ENCODE measurements around the gene SLC35A4. TPM values are rescaled to one million over a fixed set of nuclear protein-coding genes. Genes with fewer than 3 reads are reported as not detected.
A peak's percentile ranks its signal among the peaks of the same experiment; 100 is the strongest.

The SLC35A4 gene, protein sequence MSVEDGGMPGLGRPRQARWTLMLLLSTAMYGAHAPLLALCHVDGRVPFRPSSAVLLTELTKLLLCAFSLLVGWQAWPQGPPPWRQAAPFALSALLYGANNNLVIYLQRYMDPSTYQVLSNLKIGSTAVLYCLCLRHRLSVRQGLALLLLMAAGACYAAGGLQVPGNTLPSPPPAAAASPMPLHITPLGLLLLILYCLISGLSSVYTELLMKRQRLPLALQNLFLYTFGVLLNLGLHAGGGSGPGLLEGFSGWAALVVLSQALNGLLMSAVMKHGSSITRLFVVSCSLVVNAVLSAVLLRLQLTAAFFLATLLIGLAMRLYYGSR
- total RNA-seq (2014; rRNA removed; shearing (Covaris generic)), result 11.8 and 19.6 TPM in 2 replicates
- 45.2 and 49.5 TPM in 2 replicates for polyA plus RNA-seq (2016; fragmentation: Nextera tagmentation; extraction: Ambion mirVana)

DNA sequence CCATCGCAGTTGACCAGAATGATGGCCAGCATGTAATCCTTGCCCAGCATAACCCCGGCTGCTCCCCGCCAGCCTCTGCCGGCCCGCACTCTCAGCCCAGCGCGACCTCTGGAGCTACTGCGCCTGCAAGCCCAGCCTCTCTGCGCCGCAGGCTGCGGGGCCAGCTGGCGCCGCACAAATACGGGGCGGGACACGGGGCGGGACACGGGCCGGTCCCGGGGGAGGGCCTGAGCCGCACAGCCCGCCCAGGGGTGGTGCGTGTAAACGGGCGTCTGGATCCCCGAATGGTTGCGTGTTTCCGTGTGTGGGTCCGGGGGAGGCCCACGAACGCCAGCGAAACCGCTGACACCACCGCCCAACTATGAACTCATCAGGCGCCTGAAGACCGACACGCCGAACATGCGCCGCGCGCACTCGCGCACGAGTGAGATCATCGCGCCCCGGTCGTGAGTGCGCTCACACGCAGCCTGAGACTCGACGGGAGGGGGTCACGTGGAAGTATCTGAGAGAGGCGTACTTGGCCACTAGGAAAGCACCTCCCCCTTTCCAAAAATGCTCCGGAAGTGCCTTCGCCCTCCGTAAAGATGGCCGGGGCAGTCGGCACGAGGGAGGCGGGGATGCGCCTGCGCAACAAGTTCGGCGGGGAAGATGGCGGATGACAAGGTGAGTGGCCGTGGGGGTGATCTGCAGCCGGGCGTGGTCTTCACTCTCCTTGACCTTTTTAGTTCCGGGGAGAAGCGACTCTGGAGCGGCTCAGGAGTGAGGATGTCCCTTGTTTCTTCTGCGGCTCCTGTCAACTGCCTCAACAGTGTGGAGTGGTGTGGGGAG is at the start of gene SLC35A4, which contains the start of gene APBB3:
Gene SLC35A4 (plus strand): TSS at position 633 of the 828 bp plus-strand sequence. CDS start 2,342 bp downstream, outside the sequence.
Gene APBB3 (minus strand): TSS at position 403 of the 828 bp plus-strand sequence. CDS start 353 bp downstream, at position 50.
- Histone ChIP-seq H3K9me2 (ENCODE audit: insufficient read depth) (no peaks in the 10 kb centered on the region), H2AFZ (peak within 1 kb of the TSS; percentile 81), H3K79me2 (ENCODE audit: insufficient read depth) (peaks cover 56% of the 10 kb centered on the region), H3K9ac (peak within 1 kb of the TSS; percentile 85), H3K4me2 (ENCODE audit: unreplicated experiment) (peak within 1 kb of the TSS; percentile 98), H3K4me1 (ENCODE audit: insufficient read depth) (peaks cover 18% of the 10 kb centered on the region), H3F3A (ENCODE audit: insufficient read depth) (0 out of 2 replicates have a peak, but pooled peaks cover 13% of the 10 kb centered on the region), H4K20me1 (ENCODE audit: insufficient read depth) (no peaks in the 10 kb centered on the region), H3K4me3 (peak within 1 kb of the TSS; percentile 90), H3K9me3 (ENCODE audit: low read depth) (no peaks in the 10 kb centered on the region), H3K36me3 (ENCODE audit: low read depth) (peaks cover 8% of the 10 kb centered on the region; the same call in 1 of the 2 replicates), H3K27ac (peak within 1 kb of the TSS; percentile 81), H3K27me3 (replicated peaks; ENCODE audit: insufficient read depth) (no peaks in the 10 kb centered on the region)
- 0 to 1% methylated on average over 60 to 68 of the region's 74 CpGs for WGBS, 2 experiments (ENCODE audit: low coverage in 1 of 2, low lambda C conversion rate in 2 of 2, missing lambda C conversion rate in 2 of 2)
- TF ChIP-seq EZH2phosphoT487 (IDR thresholded peaks at IDR 0.05; ENCODE audit: insufficient read depth, low read depth) (no peak), EZH2 (IDR thresholded peaks at IDR 0.05; ENCODE audit: insufficient read depth, poor library complexity, severe bottlenecking) (no peak)
- DNase-seq, result peak; percentile 100
- in situ Hi-C loops (cut with MboI), result no loop called here

DNA sequence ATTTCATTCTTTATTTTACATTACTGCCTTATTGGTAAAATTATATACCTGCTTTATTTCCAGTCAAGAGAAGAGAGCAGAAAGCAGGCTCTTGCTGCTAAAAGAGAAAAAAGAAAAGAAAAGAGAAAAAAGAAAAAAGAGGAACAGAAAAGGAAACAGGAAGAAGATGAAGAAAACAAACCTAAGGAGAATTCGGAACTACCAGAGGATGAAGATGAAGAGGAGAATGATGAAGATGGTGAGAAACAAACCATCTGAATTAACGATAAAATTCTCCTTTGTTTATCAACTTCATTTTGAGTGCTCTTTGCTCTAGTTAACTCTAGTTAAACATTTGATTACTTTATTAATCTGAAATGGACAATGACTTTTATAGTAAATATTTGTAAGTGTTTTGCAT is 40.6 kb upstream of the SLC35A4 start:
- TF ChIP-seq EZH2phosphoT487 (IDR thresholded peaks at IDR 0.05; ENCODE audit: insufficient read depth, low read depth), result no peak
- TF ChIP-seq EZH2 (IDR thresholded peaks at IDR 0.05; ENCODE audit: insufficient read depth, poor library complexity, severe bottlenecking), result no peak
- Histone ChIP-seq H3K79me2 (ENCODE audit: insufficient read depth) (no peaks in the 10 kb centered on the region), H3K36me3 (ENCODE audit: low read depth) (peaks cover 33% of the 10 kb centered on the region), H3K27me3 (replicated peaks; ENCODE audit: insufficient read depth) (no peaks in the 10 kb centered on the region), H3F3A (ENCODE audit: insufficient read depth) (0 out of 2 replicates have a peak, but pooled peaks cover 3% of the 10 kb centered on the region), H3K4me3 (no peak overlapping the region), H3K4me2 (ENCODE audit: unreplicated experiment) (no peak overlapping the region), H4K20me1 (ENCODE audit: insufficient read depth) (no peaks in the 10 kb centered on the region), H3K27ac (no peak overlapping the region), H2AFZ (no peak overlapping the region), H3K9ac (no peak overlapping the region), H3K9me3 (ENCODE audit: low read depth) (no peaks in the 10 kb centered on the region), H3K4me1 (ENCODE audit: insufficient read depth) (no peaks in the 10 kb centered on the region), H3K9me2 (ENCODE audit: insufficient read depth) (no peaks in the 10 kb centered on the region)
- no peak for DNase-seq
- 97 to 98% methylated on average over 2 of the region's 2 CpGs for WGBS, 2 experiments (ENCODE audit: low coverage in 1 of 2, low lambda C conversion rate in 2 of 2, missing lambda C conversion rate in 2 of 2)
- in situ Hi-C loops (cut with MboI), result no loop called here

DNA sequence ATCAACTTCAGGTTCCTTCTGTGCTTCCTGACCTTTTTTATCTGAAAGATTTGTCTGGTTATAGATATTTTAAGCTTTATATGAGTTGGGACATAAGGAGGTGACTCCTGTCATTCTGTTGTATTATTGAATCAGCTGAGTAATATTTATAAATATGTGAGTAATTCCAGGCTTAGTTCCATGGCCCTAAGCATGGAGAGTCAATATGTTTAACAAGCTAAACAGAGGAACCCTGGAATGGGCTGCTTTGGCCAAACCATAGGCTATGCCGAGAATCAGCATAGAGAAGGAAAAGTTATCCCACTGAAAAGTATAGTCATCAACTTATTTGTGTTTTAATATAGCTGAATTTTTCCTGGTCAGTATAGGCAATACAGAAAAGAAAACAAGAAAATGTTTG is 24.4 kb upstream of the SLC35A4 start:
- H3K36me3 ChIP-seq (ENCODE audit: low read depth), result peaks cover 60% of the 10 kb centered on the region

DNA sequence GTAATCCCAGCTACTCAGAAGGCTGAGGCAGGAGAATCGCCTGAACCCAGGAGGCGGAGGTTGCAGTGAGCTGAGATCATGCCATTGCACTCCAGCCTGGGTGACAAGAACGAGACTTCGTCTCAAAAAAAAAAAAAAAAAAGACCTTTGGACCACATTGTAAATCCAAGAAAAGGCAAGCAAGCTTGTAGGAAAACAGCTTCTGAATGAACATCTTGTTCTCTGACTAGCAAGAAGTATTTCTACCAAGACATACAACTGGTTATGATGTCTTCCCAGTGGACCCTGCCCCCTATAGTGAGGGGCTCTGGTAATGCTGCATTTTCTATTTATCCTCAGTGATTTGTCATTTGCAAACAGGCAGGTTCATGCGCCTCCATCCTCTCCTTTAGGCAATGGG is 21.7 kb upstream of the SLC35A4 start:
- H3K27ac ChIP-seq, result no peak overlapping the region
- H2AFZ ChIP-seq, result no peak overlapping the region
- DNase-seq, result no peak
- H3K9me2 ChIP-seq (ENCODE audit: insufficient read depth), result no peaks in the 10 kb centered on the region
- 92 to 93% methylated on average over 5 of the region's 5 CpGs for WGBS, 2 experiments (ENCODE audit: low coverage in 1 of 2, low lambda C conversion rate in 2 of 2, missing lambda C conversion rate in 2 of 2)
- H3K27me3 ChIP-seq (replicated peaks; ENCODE audit: insufficient read depth), result no peaks in the 10 kb centered on the region
- peaks cover 26% of the 10 kb centered on the region for H3F3A ChIP-seq (ENCODE audit: insufficient read depth)
- no peaks in the 10 kb centered on the region for H3K79me2 ChIP-seq (ENCODE audit: insufficient read depth)
- no peak overlapping the region for H3K9ac ChIP-seq
- TF ChIP-seq EZH2 (IDR thresholded peaks at IDR 0.05; ENCODE audit: insufficient read depth, poor library complexity, severe bottlenecking) (no peak), EZH2phosphoT487 (IDR thresholded peaks at IDR 0.05; ENCODE audit: insufficient read depth, low read depth) (no peak)
- peaks cover 8% of the 10 kb centered on the region for H3K4me1 ChIP-seq (ENCODE audit: insufficient read depth)
- H3K4me2 ChIP-seq (ENCODE audit: unreplicated experiment), result no peak overlapping the region
- peaks cover 39% of the 10 kb centered on the region for H3K36me3 ChIP-seq (ENCODE audit: low read depth)
- H3K9me3 ChIP-seq (ENCODE audit: low read depth), result no peaks in the 10 kb centered on the region
- no peak overlapping the region for H3K4me3 ChIP-seq
- in situ Hi-C loops (cut with MboI), result no loop called here
- H4K20me1 ChIP-seq (ENCODE audit: insufficient read depth), result no peaks in the 10 kb centered on the region

More for the DNA sequence above, 24.4 kb upstream of the SLC35A4 start:
- no peaks in the 10 kb centered on the region for H3K9me3 ChIP-seq (ENCODE audit: low read depth)
- in situ Hi-C loops (cut with MboI), result no loop called here
- H3K27ac ChIP-seq, result no peak overlapping the region
- H3F3A ChIP-seq (ENCODE audit: insufficient read depth), result 0 out of 2 replicates have a peak, but pooled peaks cover 5% of the 10 kb centered on the region
- no peaks in the 10 kb centered on the region for H3K9me2 ChIP-seq (ENCODE audit: insufficient read depth)
- no peak overlapping the region for H2AFZ ChIP-seq
- WGBS, 2 experiments (ENCODE audit: low coverage in 1 of 2, low lambda C conversion rate in 2 of 2, missing lambda C conversion rate in 2 of 2), result 97 to 100% methylated on average over 1 of the region's 1 CpG
- no peak for TF ChIP-seq EZH2phosphoT487 (IDR thresholded peaks at IDR 0.05; ENCODE audit: insufficient read depth, low read depth)
- TF ChIP-seq EZH2 (IDR thresholded peaks at IDR 0.05; ENCODE audit: insufficient read depth, poor library complexity, severe bottlenecking), result no peak
- H3K79me2 ChIP-seq (ENCODE audit: insufficient read depth), result peaks cover 5% of the 10 kb centered on the region; the same call in 1 of the 2 replicates
- no peaks in the 10 kb centered on the region for H3K4me1 ChIP-seq (ENCODE audit: insufficient read depth)
- H4K20me1 ChIP-seq (ENCODE audit: insufficient read depth), result no peaks in the 10 kb centered on the region
- no peaks in the 10 kb centered on the region for H3K27me3 ChIP-seq (replicated peaks; ENCODE audit: insufficient read depth)
- DNase-seq, result no peak
- no peak overlapping the region for H3K4me2 ChIP-seq (ENCODE audit: unreplicated experiment)
- no peak overlapping the region for H3K4me3 ChIP-seq
- H3K9ac ChIP-seq, result no peak overlapping the region

All from GM23248 (cell line).